Activated T-cell treated with anti-CD3 and anti-CD28 coated beads for 1 hour (primary cell): ENCODE data around the gene FAM3A.
A peak's percentile ranks its signal among the peaks of the same experiment; 100 is the strongest.

Experiments used
- DNase-seq: peaks from one replicate; pipeline ENCODE4 v3.0.0-alpha.2; 2020; ENCODE audit warnings: low read depth

The FAM3A gene

GRCh38 chrX:154534526-154535322 is 18.7 kb upstream of the FAM3A start:
- peak; percentile 80 for DNase-seq

GRCh38 chrX:154532690-154533089 is 16.7 kb upstream of the FAM3A start:
- DNase-seq = no peak

GRCh38 chrX:154531626-154532025 is 15.6 kb upstream of the FAM3A start:
- DNase-seq = no peak

GRCh38 chrX:154530286-154530685 is 14.3 kb upstream of the FAM3A start:
- DNase-seq = no peak

- no peak for DNase-seq
Observed at GRCh38 chrX:154529206-154529612, 13.2 kb upstream of the FAM3A start.

GRCh38 chrX:154526901-154527675 is 11.1 kb upstream of the FAM3A start:
- DNase-seq = peak; percentile 45

GRCh38 chrX:154525606-154526490 is 9.8 kb upstream of the FAM3A start:
- no peak for DNase-seq

- DNase-seq = no peak
Observed at GRCh38 chrX:154519389-154519788, 3.4 kb upstream of the FAM3A start.

- DNase-seq = no peak
Observed at GRCh38 chrX:154517101-154517781, 1.2 kb upstream of the FAM3A start.

GRCh38 chrX:154516656-154517100 is 646 bp upstream of the FAM3A start:
- DNase-seq = no peak

- DNase-seq = no peak
Observed at GRCh38 chrX:154515090-154515965, 704 bp downstream of the FAM3A start.

- no peak for DNase-seq
Observed at GRCh38 chrX:154513716-154514115, 2.3 kb downstream of the FAM3A start.

- no peak for DNase-seq
Observed at GRCh38 chrX:154512879-154513553, 3.0 kb downstream of the FAM3A start.

- DNase-seq = no peak
Observed at GRCh38 chrX:154511761-154512160, 4.3 kb downstream of the FAM3A start.

GRCh38 chrX:154509455-154509854 is 6.6 kb downstream of the FAM3A start:
- no peak for DNase-seq

GRCh38 chrX:154508384-154508745 is 7.7 kb downstream of the FAM3A start:
- DNase-seq = no peak

GRCh38 chrX:154507673-154508383 is 8.2 kb downstream of the FAM3A start:
- DNase-seq = no peak

GRCh38 chrX:154506483-154507332 is 9.3 kb downstream of the FAM3A start:
- no peak for DNase-seq

GRCh38 chrX:154505734-154506133 is 10.3 kb downstream of the FAM3A start:
- no peak for DNase-seq
